Epithelial cell of proximal tubule (primary cell): Measurements from ENCODE around the gene XG. TPM values are rescaled to one million over a fixed set of nuclear protein-coding genes. Genes with fewer than 3 reads are reported as not detected.

Experiments
- DNase-seq: peaks from one replicate; pipeline ENCODE4 v3.0.0-alpha.2; 2011; ENCODE audit warnings: low read depth
- H3K4me3 ChIP-seq: 2 replicates; pipeline ENCODE4 v1.5.1; 2011; ENCODE audit warnings: low read depth, mild to moderate bottlenecking, low read length
- CTCF ChIP-seq: conservative IDR thresholded peaks from 2 replicates; pipeline ENCODE4 v1.5.1; 2012; ENCODE audit warnings: low read depth, mild to moderate bottlenecking, low read length
- total RNA-seq: library from RNA; depleted of rRNA; stranded (reverse); fragments of >200 nt; gene quantifications from 2 replicates; pipeline ENCODE4 v1.2.3, GENCODE V29; 2015

The XG gene
- total RNA-seq, 1 donor from 2014 or later: not detected

- no peak for DNase-seq
- no peak overlapping the region for H3K4me3 ChIP-seq
- no peak for TF ChIP-seq CTCF
Measured at GRCh38 chrX:2781698-2782097, 29.9 kb downstream of the XG start.

- no peak for TF ChIP-seq CTCF
- H3K4me3 ChIP-seq: no peak overlapping the region
Measured at GRCh38 chrX:2782171-2782570, 30.3 kb downstream of the XG start.

GRCh38 chrX:2782778-2783177 is 30.9 kb downstream of the XG start:
- H3K4me3 ChIP-seq: no peak overlapping the region
- TF ChIP-seq CTCF: no peak
- DNase-seq: no peak

More at GRCh38 chrX:2782171-2782570, 30.3 kb downstream of the XG start:
- DNase-seq: no peak

GRCh38 chrX:2784026-2784425 is 32.2 kb downstream of the XG start:
- no peak for DNase-seq
- H3K4me3 ChIP-seq: no peak overlapping the region
- TF ChIP-seq CTCF: no peak

GRCh38 chrX:2785538-2785937 is 33.7 kb downstream of the XG start:
- TF ChIP-seq CTCF: no peak
- DNase-seq: no peak
- H3K4me3 ChIP-seq: no peak overlapping the region

GRCh38 chrX:2788980-2789379 is 37.1 kb downstream of the XG start:
- H3K4me3 ChIP-seq: no peak overlapping the region
- DNase-seq: no peak
- TF ChIP-seq CTCF: no peak

- no peak for TF ChIP-seq CTCF
- DNase-seq: no peak
- H3K4me3 ChIP-seq: no peak overlapping the region
Measured at GRCh38 chrX:2789569-2789968, 37.7 kb downstream of the XG start.
